Esophagus muscularis mucosa (tissue), 4 donors: ENCODE data around the gene TK1. TPM values are rescaled to one million over a fixed set of nuclear protein-coding genes. Genes with fewer than 3 reads are reported as not detected.
A peak's percentile ranks its signal among the peaks of the same experiment; 100 is the strongest.

ENCODE experiments used
- DNase-seq: peaks from one replicate; pipeline ENCODE4 v3.0.0-alpha.2; 2017; ENCODE audit errors: extremely low spot score
- H3K27ac ChIP-seq, 4 donors: fragments of 200-600 bp; sonication (generic); replicated peaks in 1 of 4; 1 replicate in 3 of 4; 2 replicates in 1 of 4; pipeline ENCODE4 v1.5.1; 2016 to 2019; ENCODE audit warnings: mild to moderate bottlenecking in 1 of 4
- H3K27me3 ChIP-seq, 4 donors: fragments of 200-600 bp; sonication (generic); one replicate each; pipeline versions ENCODE4 v1.5.1 to v1.6.0; 2016 to 2019
- H3K36me3 ChIP-seq, 4 donors: fragments of 200-600 bp; sonication (generic); one replicate each; pipeline ENCODE4 v1.5.1; 2016 to 2019
- H3K4me1 ChIP-seq, 4 donors: fragments of 200-600 bp; sonication (generic); one replicate each; pipeline ENCODE4 v1.5.1; 2016 to 2019
- H3K4me3 ChIP-seq, 4 donors: fragments of 200-600 bp; sonication (generic); 1 replicate in 2 of 4; 2 replicates in 2 of 4; pipeline ENCODE4 v1.5.1; 2016 to 2019; ENCODE audit warnings: mild to moderate bottlenecking in 4 of 4, moderate library complexity in 1 of 4
- H3K9me3 ChIP-seq, 4 donors: fragments of 200-600 bp; sonication (generic); 1 replicate in 3 of 4; 2 replicates in 1 of 4; pipeline ENCODE4 v1.5.1; 2016 to 2019
- CTCF ChIP-seq, 3 experiments: fragments of 200-600 bp in 2 of 3; fragments of 450-650 bp in 1 of 3; sonication (generic) in 2 of 3; IDR thresholded peaks; one replicate each; pipeline ENCODE4 v1.5.1; 2017 to 2019; ENCODE audit warnings: antibody characterized with exemption in 3 of 3, mild to moderate bottlenecking in 2 of 3, moderate library complexity in 1 of 3
- EP300 ChIP-seq: sonication (generic); formaldehyde crosslinking; IDR thresholded peaks from one replicate; pipeline ENCODE4 v1.6.1; 2017; ENCODE audit warnings: antibody characterized with exemption
- POLR2A ChIP-seq: fragments of 450-650 bp; IDR thresholded peaks from one replicate; pipeline ENCODE4 v1.6.1; 2017; ENCODE audit warnings: antibody characterized with exemption, moderate library complexity, mild to moderate bottlenecking, low read depth
- POLR2AphosphoS5 ChIP-seq, 2 donors: sonication (generic); formaldehyde crosslinking; IDR thresholded peaks; one replicate each; pipeline ENCODE4 v1.6.1; 2017; ENCODE audit warnings: antibody characterized with exemption in 2 of 2
- WGBS: methylation state at CpG from one replicate; pipeline ENCODE4 v1.1.5; 2018; 5-methylcytosine and 5-hydroxymethylcytosine counted together
- intact Hi-C: fragments of 100-400 bp; cut with DNase I; formaldehyde crosslinking; loops from one replicate; pipeline ENCODE4 v1.15.1; 2023
- total RNA-seq, 4 donors: library from RNA; depleted of rRNA; stranded (reverse); fragments of >200 nt; gene quantifications; one replicate each; pipeline versions ENCODE4 v1.1.0 to v1.2.1, GENCODE V29; 2016

TK1 gene
- total RNA-seq, 4 donors from 2014 or later: 7.9 to 22.1 (median 14.5) TPM

DNA sequence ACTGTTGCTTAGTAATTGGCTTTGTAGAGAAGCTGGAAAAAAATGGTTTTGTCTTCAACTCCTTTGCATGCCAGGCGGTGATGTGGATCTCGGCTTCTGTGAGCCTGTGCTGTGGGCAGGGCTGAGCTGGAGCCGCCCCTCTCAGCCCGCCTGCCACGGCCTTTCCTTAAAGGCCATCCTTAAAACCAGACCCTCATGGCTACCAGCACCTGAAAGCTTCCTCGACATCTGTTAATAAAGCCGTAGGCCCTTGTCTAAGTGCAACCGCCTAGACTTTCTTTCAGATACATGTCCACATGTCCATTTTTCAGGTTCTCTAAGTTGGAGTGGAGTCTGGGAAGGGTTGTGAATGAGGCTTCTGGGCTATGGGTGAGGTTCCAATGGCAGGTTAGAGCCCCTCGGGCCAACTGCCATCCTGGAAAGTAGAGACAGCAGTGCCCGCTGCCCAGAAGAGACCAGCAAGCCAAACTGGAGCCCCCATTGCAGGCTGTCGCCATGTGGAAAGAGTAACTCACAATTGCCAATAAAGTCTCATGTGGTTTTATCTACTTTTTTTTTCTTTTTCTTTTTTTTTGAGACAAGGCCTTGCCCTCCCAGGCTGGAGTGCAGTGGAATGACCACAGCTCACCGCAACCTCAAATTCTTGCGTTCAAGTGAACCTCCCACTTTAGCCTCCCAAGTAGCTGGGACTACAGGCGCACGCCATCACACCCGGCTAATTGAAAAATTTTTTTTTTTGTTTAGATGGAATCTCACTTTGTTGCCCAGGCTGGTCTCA is 38.4 kb upstream of the TK1 start:
- H3K36me3 ChIP-seq: no peaks in the 10 kb centered on the region
- WGBS: 91% methylated on average over 15 of the region's 16 CpGs
- TF ChIP-seq EP300 (no peak), POLR2A (no peak), CTCF (IDR thresholded peaks at IDR 0.05) (no peak), POLR2AphosphoS5 (IDR thresholded peaks at IDR 0.05) (no peak)
- peaks cover 0 to 9% (median 2%) of the 10 kb centered on the region in 4 donors for H3K4me1 ChIP-seq
- H3K27ac ChIP-seq: peak overlapping the region in 1 of 4 donors; percentile 33
- intact Hi-C loops: no loop called here
- no peak overlapping the region for H3K4me3 ChIP-seq
- H3K9me3 ChIP-seq: no peaks in the 10 kb centered on the region
- DNase-seq: no peak
- peaks cover 0 to 3% (median under 1%) of the 10 kb centered on the region in 4 donors for H3K27me3 ChIP-seq

DNA sequence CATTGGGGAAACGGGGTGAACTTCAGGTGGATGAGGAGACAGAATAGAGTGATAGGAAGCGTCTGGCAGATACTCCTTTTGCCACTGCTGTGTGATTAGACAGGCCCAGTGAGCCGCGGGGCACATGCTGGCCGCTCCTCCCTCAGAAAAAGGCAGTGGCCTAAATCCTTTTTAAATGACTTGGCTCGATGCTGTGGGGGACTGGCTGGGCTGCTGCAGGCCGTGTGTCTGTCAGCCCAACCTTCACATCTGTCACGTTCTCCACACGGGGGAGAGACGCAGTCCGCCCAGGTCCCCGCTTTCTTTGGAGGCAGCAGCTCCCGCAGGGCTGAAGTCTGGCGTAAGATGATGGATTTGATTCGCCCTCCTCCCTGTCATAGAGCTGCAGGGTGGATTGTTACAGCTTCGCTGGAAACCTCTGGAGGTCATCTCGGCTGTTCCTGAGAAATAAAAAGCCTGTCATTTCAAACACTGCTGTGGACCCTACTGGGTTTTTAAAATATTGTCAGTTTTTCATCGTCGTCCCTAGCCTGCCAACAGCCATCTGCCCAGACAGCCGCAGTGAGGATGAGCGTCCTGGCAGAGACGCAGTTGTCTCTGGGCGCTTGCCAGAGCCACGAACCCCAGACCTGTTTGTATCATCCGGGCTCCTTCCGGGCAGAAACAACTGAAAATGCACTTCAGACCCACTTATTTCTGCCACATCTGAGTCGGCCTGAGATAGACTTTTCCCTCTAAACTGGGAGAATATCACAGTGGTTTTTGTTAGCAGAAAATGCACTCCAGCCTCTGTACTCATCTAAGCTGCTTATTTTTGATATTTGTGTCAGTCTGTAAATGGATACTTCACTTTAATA is 37.6 kb upstream of the TK1 start:
- intact Hi-C loops: no loop called here
- peak overlapping the region in 2 of 4 donors; percentile 2 to 17 for H3K4me3 ChIP-seq
- peaks cover 0 to 9% (median 2%) of the 10 kb centered on the region in 4 donors for H3K4me1 ChIP-seq
- H3K36me3 ChIP-seq: no peaks in the 10 kb centered on the region
- TF ChIP-seq CTCF (IDR thresholded peaks at IDR 0.05): no peak
- TF ChIP-seq POLR2A: no peak
- no peak for TF ChIP-seq POLR2AphosphoS5 (IDR thresholded peaks at IDR 0.05)
- TF ChIP-seq EP300: no peak
- H3K9me3 ChIP-seq: no peaks in the 10 kb centered on the region
- no peak for DNase-seq
- H3K27ac ChIP-seq: peak overlapping the region in 2 of 4 donors; percentile 28 to 33
- 66% methylated on average over 27 of the region's 27 CpGs for WGBS
- H3K27me3 ChIP-seq: no peaks in the 10 kb centered on the region

DNA sequence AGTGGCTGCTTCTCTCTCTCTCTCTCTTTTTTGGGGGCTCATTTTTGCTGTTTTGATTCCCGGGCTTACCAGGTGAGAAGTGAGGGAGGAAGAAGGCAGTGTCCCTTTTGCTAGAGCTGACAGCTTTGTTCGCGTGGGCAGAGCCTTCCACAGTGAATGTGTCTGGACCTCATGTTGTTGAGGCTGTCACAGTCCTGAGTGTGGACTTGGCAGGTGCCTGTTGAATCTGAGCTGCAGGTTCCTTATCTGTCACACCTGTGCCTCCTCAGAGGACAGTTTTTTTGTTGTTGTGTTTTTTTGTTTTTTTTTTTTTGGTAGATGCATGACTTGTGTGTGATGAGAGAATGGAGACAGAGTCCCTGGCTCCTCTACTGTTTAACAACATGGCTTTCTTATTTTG is 36.9 kb upstream of the TK1 start:
- TF ChIP-seq POLR2AphosphoS5 (IDR thresholded peaks at IDR 0.05): no peak
- no peak for TF ChIP-seq POLR2A
- TF ChIP-seq EP300: no peak
- TF ChIP-seq CTCF (IDR thresholded peaks at IDR 0.05): no peak

DNA sequence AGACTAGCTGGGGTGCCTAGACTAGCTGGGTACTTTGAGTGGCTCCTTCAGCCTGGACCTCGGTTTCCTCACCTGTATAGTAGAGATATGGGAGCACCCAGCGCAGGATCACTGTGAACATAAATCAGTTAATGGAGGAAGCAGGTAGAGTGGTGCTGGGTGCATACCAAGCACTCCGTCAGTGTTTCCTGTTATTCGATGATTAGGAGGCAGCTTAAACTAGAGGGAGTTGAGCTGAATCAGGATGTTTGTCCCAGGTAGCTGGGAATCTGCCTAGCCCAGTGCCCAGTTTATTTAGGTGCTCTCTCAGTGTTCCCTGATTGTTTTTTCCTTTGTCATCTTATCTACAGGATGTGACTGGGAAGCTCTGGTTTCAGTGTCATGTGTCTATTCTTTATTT is 36.2 kb upstream of the TK1 start:
- Histone ChIP-seq H3K4me3 (no peak overlapping the region), H3K9me3 (no peaks in the 10 kb centered on the region), H3K36me3 (no peaks in the 10 kb centered on the region), H3K4me1 (peaks cover 0 to 9% (median 2%) of the 10 kb centered on the region in 4 donors), H3K27me3 (no peaks in the 10 kb centered on the region), H3K27ac (peak overlapping the region in 2 of 4 donors; percentile 11 to 39)
- TF ChIP-seq CTCF (IDR thresholded peaks at IDR 0.05): no peak
- WGBS: 77% methylated on average over 4 of the region's 4 CpGs
- intact Hi-C loops: no loop called here
- DNase-seq: no peak

More for the DNA sequence above, 36.9 kb upstream of the TK1 start:
- WGBS: 80% methylated on average over 3 of the region's 3 CpGs
- no peaks in the 10 kb centered on the region for H3K36me3 ChIP-seq
- H3K27ac ChIP-seq: peak overlapping the region in 1 of 4 donors; percentile 20
- H3K9me3 ChIP-seq: no peaks in the 10 kb centered on the region
- intact Hi-C loops: no loop called here
- DNase-seq: no peak
- H3K4me1 ChIP-seq: peaks cover 0 to 9% (median 2%) of the 10 kb centered on the region in 4 donors
- H3K4me3 ChIP-seq: no peak overlapping the region
- no peaks in the 10 kb centered on the region for H3K27me3 ChIP-seq
